Panc1 (cell line): ENCODE results near the gene AKAP11. TPM values are rescaled to one million over a fixed set of nuclear protein-coding genes. Genes with fewer than 3 reads are reported as not detected.

ENCODE experiments used
- ATAC-seq: fragments of 200-7000 bp; cut with Tn5 transposase; 2 replicates; pipeline ENCODE4 v1.9.1; 2020; ENCODE audit warnings: mild to moderate bottlenecking, moderate library complexity
- BruUV-seq: library from RNA; stranded (reverse); fragments of 400-500 nt; replicated peaks from 2 replicates; lab custom pipeline; 2021; lab: Mats Ljungman, UMichigan
- CTCF ChIA-PET: fragments of 300-600 bp; sonication (Branson Sonifier 250); formaldehyde crosslinking; loops from one replicate; lab custom pipeline; 2022; ENCODE audit warnings: antibody characterized with exemption; lab: Charles Lee
- POLR2A ChIA-PET: fragments of 300-600 bp; sonication (Branson Sonifier 250); formaldehyde crosslinking; loops from one replicate; lab custom pipeline; 2022; ENCODE audit warnings: antibody characterized with exemption; lab: Charles Lee
- DNase-seq: peaks from one replicate; pipeline ENCODE4 v3.0.0-alpha.2; 2010; ENCODE audit warnings: low read depth, low spot score
- H3K27ac ChIP-seq: 2 replicates; pipeline ENCODE4 v1.5.1; 2011; ENCODE audit warnings: mild to moderate bottlenecking, low read length, inconsistent platforms
- H3K27me3 ChIP-seq: fragments of 200-500 bp; sonication (Bioruptor generic); 2 replicates; pipeline ENCODE4 v1.6.0; 2014; ENCODE audit warnings: low read length, inconsistent platforms; ENCODE audit not compliant: control insufficient read depth, insufficient read depth
- H3K36me3 ChIP-seq: fragments of 200-500 bp; sonication (Bioruptor generic); 2 replicates; pipeline ENCODE4 v1.5.1; 2014; ENCODE audit warnings: inconsistent platforms, mild to moderate bottlenecking, low read length, moderate library complexity; ENCODE audit not compliant: control insufficient read depth, insufficient read depth
- H3K4me1 ChIP-seq: 2 replicates; pipeline ENCODE4 v1.5.1; 2011; ENCODE audit warnings: inconsistent platforms, mild to moderate bottlenecking, low read length, moderate library complexity; ENCODE audit not compliant: control insufficient read depth, insufficient read depth
- H3K4me3 ChIP-seq, 2 experiments: 2 replicates each; pipeline ENCODE4 v1.5.1; 2011 to 2012; ENCODE audit warnings: low read depth in 2 of 2, low read length in 2 of 2, mild to moderate bottlenecking in 2 of 2, inconsistent platforms in 1 of 2, moderate library complexity in 1 of 2
- H3K9me3 ChIP-seq: fragments of 200-500 bp; sonication (Bioruptor generic); 2 replicates; pipeline ENCODE4 v1.5.1; 2014; ENCODE audit warnings: low read depth, mild to moderate bottlenecking, inconsistent platforms, low read length, moderate library complexity; ENCODE audit not compliant: control insufficient read depth, insufficient read depth
- POLR2AphosphoS5 ChIP-seq: IDR thresholded peaks from 2 replicates; pipeline ENCODE4 v1.6.1; 2012; ENCODE audit warnings: mild to moderate bottlenecking, low read depth, low read length, moderate library complexity
- SIN3A ChIP-seq: IDR thresholded peaks from 2 replicates; pipeline ENCODE4 v1.6.1; 2012; ENCODE audit warnings: low read depth, mild to moderate bottlenecking, low read length, moderate library complexity, borderline replicate concordance; ENCODE audit not compliant: insufficient read depth
- TCF7L2 ChIP-seq: IDR thresholded peaks from 2 replicates; pipeline ENCODE4 v1.6.1; 2011; ENCODE audit warnings: mild to moderate bottlenecking, low read depth, low read length, inconsistent platforms
- in situ Hi-C: cut with HindIII; loops from 2 replicates; pipeline ENCODE4 v1.10.0; 2016; ENCODE audit warnings: low sequenced_read_pairs, low pct_unique_long_range_greater_than_20kb
- intact Hi-C: fragments of 100-400 bp; cut with micrococcal nuclease; formaldehyde crosslinking; loops from one replicate; pipeline ENCODE4 v1.10.0; 2022; ENCODE audit not compliant: unreplicated experiment
- total RNA-seq: library from RNA; stranded (reverse); gene quantifications from one replicate; pipeline ENCODE4 v1.2.1, GENCODE V29; 2021; ENCODE audit not compliant: unreplicated experiment
- TF ChIP-seq, protein P1 (sequence below), 2 experiments: IDR thresholded peaks; 2 replicates each; pipeline ENCODE4 v1.6.1; 2011 to 2012; ENCODE audit warnings: low read depth in 2 of 2, control low read depth in 1 of 2, low read length in 1 of 2, mild to moderate bottlenecking in 1 of 2, moderate library complexity in 1 of 2; ENCODE audit not compliant: insufficient read depth in 1 of 2
- TF ChIP-seq, protein P2 (sequence below): fragments of 450-650 bp; IDR thresholded peaks from 2 replicates; pipeline ENCODE4 v1.5.1; 2017; ENCODE audit warnings: mild to moderate bottlenecking

AKAP11 gene
- total RNA-seq, 1 experiment from 2014 or later, result 17.8 TPM

GRCh38 chr13:42367831-42368230, 95.9 kb downstream of the AKAP11 start:
- H3K27me3 ChIP-seq, result no peaks in the 10 kb centered on the region
- no peaks in the 10 kb centered on the region for H3K9me3 ChIP-seq
- intact Hi-C loops, result no loop called here
- H3K27ac ChIP-seq, result no peak overlapping the region
- DNase-seq, result no peak
- ChIA-PET POLR2A (no interaction called here), CTCF (no interaction called here)
- no peaks in the 10 kb centered on the region for H3K36me3 ChIP-seq
- no peak overlapping the region for H3K4me3 ChIP-seq
- TF ChIP-seq, protein P1, sequence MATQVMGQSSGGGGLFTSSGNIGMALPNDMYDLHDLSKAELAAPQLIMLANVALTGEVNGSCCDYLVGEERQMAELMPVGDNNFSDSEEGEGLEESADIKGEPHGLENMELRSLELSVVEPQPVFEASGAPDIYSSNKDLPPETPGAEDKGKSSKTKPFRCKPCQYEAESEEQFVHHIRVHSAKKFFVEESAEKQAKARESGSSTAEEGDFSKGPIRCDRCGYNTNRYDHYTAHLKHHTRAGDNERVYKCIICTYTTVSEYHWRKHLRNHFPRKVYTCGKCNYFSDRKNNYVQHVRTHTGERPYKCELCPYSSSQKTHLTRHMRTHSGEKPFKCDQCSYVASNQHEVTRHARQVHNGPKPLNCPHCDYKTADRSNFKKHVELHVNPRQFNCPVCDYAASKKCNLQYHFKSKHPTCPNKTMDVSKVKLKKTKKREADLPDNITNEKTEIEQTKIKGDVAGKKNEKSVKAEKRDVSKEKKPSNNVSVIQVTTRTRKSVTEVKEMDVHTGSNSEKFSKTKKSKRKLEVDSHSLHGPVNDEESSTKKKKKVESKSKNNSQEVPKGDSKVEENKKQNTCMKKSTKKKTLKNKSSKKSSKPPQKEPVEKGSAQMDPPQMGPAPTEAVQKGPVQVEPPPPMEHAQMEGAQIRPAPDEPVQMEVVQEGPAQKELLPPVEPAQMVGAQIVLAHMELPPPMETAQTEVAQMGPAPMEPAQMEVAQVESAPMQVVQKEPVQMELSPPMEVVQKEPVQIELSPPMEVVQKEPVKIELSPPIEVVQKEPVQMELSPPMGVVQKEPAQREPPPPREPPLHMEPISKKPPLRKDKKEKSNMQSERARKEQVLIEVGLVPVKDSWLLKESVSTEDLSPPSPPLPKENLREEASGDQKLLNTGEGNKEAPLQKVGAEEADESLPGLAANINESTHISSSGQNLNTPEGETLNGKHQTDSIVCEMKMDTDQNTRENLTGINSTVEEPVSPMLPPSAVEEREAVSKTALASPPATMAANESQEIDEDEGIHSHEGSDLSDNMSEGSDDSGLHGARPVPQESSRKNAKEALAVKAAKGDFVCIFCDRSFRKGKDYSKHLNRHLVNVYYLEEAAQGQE (IDR thresholded peaks at IDR 0.05; ENCODE audit: insufficient read depth in 1 of 2, low read depth in 2 of 2, low read length in 1 of 2), result no peak
- no peak for TF ChIP-seq SIN3A
- TF ChIP-seq POLR2AphosphoS5, result no peak
- TF ChIP-seq, protein P2, sequence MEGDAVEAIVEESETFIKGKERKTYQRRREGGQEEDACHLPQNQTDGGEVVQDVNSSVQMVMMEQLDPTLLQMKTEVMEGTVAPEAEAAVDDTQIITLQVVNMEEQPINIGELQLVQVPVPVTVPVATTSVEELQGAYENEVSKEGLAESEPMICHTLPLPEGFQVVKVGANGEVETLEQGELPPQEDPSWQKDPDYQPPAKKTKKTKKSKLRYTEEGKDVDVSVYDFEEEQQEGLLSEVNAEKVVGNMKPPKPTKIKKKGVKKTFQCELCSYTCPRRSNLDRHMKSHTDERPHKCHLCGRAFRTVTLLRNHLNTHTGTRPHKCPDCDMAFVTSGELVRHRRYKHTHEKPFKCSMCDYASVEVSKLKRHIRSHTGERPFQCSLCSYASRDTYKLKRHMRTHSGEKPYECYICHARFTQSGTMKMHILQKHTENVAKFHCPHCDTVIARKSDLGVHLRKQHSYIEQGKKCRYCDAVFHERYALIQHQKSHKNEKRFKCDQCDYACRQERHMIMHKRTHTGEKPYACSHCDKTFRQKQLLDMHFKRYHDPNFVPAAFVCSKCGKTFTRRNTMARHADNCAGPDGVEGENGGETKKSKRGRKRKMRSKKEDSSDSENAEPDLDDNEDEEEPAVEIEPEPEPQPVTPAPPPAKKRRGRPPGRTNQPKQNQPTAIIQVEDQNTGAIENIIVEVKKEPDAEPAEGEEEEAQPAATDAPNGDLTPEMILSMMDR, result no peak
- TF ChIP-seq TCF7L2, result no peak
- no peak for ATAC-seq
- H3K4me1 ChIP-seq, result no peaks in the 10 kb centered on the region
- no TSS peak for BruUV-seq
- in situ Hi-C loops, result no loop called here

DNA sequence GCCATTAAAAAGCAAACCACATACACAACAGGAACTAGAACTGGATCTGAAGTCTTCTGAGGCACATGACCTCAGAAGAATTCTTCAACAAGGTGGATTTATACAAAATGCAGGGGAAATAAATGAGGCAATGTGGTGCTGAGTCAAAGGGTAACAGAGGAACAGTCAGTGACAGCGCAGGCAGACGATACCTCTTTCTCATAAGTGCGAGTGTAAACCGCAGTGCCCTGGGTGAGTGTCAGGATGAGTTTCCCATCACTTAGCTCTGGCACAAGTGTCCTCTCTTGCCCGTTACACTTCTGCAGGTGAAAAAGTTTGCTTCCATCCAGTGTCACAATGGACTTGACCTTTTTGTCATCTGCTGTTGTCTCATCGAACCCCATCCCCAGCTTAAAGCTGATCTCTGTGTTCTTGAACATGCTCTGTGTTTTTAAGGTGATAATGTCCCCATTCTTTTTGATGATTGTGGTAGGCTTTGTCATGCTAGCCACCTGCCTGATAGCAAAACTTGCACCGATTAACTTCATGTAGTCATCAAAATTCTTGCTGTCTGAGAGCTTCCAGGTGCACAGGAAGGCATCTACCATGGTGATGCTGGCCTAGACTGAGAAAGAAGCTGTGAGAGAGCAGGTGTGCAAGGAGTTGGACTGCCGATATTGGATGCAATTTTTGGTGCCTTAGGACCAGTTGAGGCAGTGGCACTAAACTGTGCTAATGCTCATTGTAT, 97.3 kb downstream of the AKAP11 start:
- DNase-seq (no peak), ATAC-seq (no peak)
- no peaks in the 10 kb centered on the region for H3K36me3 ChIP-seq
- intact Hi-C loops (no loop called here), in situ Hi-C loops (no loop called here)
- POLR2A ChIA-PET, result interaction anchor here (0.5 kb wide), 1 partner anchor 263 kb away, joined by 3 read pairs; no protein-coding TSS in a partner anchor
- CTCF ChIA-PET, result no interaction called here
- no peaks in the 10 kb centered on the region for H3K9me3 ChIP-seq
- BruUV-seq, result no TSS peak
- no peak overlapping the region for H3K27ac ChIP-seq
- no peak overlapping the region for H3K4me3 ChIP-seq
- H3K4me1 ChIP-seq, result no peaks in the 10 kb centered on the region
- TF ChIP-seq, protein P2, result no peak
- TF ChIP-seq SIN3A (no peak), POLR2AphosphoS5 (no peak), TCF7L2 (no peak)
- TF ChIP-seq, protein P1 (IDR thresholded peaks at IDR 0.05; ENCODE audit: insufficient read depth in 1 of 2, low read depth in 2 of 2, low read length in 1 of 2), result no peak
- no peaks in the 10 kb centered on the region for H3K27me3 ChIP-seq
